Muscle layer of colon (tissue), 2 donors: ENCODE results near the gene SRC.

ENCODE experiments used
- H3K27ac ChIP-seq: one replicate; pipeline ENCODE4 v1.7.0; 2013; ENCODE audit warnings: low read depth, mild to moderate bottlenecking, low read length, moderate library complexity
- H3K27me3 ChIP-seq, 2 donors: one replicate each; pipeline ENCODE4 v1.7.0; 2013; ENCODE audit warnings: low read length in 2 of 2, mild to moderate bottlenecking in 2 of 2; ENCODE audit not compliant: insufficient read depth in 2 of 2, control insufficient read depth in 1 of 2
- H3K36me3 ChIP-seq: one replicate; pipeline ENCODE4 v1.7.0; 2013; ENCODE audit warnings: mild to moderate bottlenecking, low read length; ENCODE audit not compliant: insufficient read depth
- H3K4me1 ChIP-seq: one replicate; pipeline ENCODE4 v1.7.0; 2013; ENCODE audit warnings: mild to moderate bottlenecking, low read length; ENCODE audit not compliant: insufficient read depth
- H3K4me3 ChIP-seq, 2 donors: one replicate each; pipeline ENCODE4 v1.7.0; 2013; ENCODE audit warnings: low read length in 2 of 2, low read depth in 1 of 2, mild to moderate bottlenecking in 1 of 2, moderate library complexity in 1 of 2
- H3K9ac ChIP-seq: one replicate; pipeline ENCODE4 v1.7.0; 2013; ENCODE audit warnings: low read length
- H3K9me3 ChIP-seq: one replicate; pipeline ENCODE4 v1.7.0; 2013; ENCODE audit warnings: mild to moderate bottlenecking, low read length
- donor health status: abdominal sarcoma.
- donor health status: Adenocarcinoma of cecum.

SRC gene

DNA sequence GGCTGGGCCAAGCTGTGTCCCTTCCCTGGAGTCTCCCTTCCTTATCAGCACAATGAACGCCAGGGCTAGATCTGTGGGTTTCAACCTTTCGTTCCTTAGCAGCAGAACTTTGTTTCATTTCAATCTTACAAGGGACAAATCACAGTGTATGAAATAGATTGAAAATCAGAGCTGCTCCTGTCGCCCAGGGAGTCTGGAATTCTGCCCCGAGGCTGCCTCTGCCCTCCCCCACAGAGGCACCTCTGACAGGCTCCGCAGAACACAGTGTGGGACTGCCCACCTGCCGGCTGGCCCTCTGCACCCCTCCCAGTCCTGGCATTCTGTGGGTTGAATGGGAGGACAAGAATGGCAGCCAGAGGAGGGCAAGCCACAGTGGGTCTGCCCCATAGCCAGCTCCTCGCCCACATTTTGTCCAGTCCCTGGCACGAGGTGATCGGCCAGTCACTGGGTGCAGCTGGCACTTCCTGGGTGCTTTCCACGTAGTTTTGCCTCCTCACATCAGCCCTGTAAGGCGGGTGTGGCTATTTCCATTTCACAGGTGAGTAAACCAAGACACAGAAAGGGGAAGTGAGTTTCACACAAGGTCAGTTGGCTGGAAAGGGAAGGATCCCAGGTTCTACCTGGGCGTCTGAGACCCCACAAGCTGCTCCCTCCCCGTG lies 30.4 kb upstream of the SRC start:
- Histone ChIP-seq H3K27ac (peak overlapping the region; percentile 84), H3K4me3 (peak overlapping the region in 1 of 2 donors; percentile 35), H3K9ac (no peak overlapping the region), H3K27me3 (no peaks in the 10 kb centered on the region), H3K9me3 (no peaks in the 10 kb centered on the region), H3K4me1 (peaks cover 62% of the 10 kb centered on the region), H3K36me3 (peaks cover 27% of the 10 kb centered on the region)

DNA sequence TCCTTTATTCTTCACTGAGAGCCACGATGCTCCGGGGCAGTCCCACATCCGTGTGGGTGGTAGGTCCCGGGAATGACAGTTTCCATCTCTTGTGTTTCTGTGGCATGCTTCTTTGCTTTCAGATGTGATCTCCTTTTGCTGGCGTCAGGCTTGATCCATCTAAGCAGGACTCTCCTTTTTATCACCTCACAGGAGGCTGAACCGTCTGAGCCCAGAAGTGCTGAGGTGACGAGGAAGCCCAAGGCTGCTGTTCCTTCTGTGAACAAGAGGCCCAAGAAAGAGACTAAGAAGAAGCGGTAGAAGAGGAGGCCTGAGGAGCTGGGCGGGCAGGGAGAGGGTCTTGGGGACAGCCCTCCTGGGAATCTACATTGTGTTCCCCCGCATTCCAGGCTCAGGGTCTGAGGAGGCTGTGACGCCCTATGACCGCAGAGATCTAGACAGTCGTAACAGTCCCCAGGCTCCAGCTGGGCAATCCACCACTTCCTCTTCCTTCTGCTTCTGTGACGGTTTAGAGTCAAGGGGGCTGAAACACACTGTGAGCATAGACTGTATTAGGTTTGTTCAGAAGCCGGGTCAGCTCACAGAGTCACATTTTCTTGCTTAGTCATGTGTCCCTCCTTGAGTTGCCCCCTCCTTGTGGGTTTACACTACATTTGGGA lies 29.7 kb upstream of the SRC start:
- Histone ChIP-seq H3K27me3 (no peaks in the 10 kb centered on the region), H3K4me1 (peaks cover 56% of the 10 kb centered on the region), H3K9ac (no peak overlapping the region), H3K27ac (peak overlapping the region; percentile 62), H3K36me3 (peaks cover 22% of the 10 kb centered on the region), H3K9me3 (no peaks in the 10 kb centered on the region), H3K4me3 (peak overlapping the region in 1 of 2 donors; percentile 35)

DNA sequence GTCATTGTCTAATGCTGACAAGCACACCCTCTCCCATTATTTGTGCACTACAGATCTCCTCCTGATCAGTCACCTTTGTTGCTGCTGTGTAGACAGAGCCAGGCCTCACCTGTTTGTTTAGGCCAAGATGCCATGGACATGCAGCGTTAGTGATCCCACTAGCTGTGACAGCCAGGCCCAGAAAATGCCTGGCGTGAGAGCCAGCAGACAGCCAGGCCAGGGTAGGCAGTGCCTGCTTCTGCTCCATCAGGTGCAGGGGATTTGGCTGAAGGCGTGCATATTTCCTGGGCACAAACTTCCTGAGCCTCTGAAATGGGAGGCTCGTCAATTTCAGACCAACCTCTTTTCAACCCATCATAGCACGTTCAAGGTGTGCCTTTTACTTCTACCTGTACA lies 29.2 kb upstream of the SRC start:
- Histone ChIP-seq H3K4me3 (no peak overlapping the region), H3K27ac (peak overlapping the region; percentile 25), H3K4me1 (peaks cover 51% of the 10 kb centered on the region)

DNA sequence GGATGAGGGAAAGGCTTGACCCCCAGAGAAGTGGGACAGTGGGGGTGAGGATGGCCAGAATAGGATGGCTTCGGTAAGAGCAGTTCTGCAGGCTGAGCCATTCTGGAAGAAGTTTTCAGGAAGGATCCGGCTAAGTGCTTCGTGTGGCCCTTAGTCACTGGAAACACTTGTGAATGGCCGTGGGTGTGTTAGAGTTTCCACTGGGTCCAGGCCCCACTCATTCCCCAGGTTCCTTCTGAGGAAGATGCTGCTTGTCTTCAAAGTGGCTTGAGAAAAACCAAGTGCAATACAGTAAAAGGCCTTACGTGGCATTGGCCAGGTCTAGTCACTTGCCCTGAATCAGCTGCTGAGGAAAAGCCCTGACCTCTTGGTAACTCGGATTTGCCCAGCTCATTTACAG lies 28.6 kb upstream of the SRC start:
- Histone ChIP-seq H3K4me3 (no peak overlapping the region), H3K36me3 (peaks cover 18% of the 10 kb centered on the region), H3K9ac (no peak overlapping the region), H3K9me3 (no peaks in the 10 kb centered on the region), H3K27ac (no peak overlapping the region), H3K27me3 (no peaks in the 10 kb centered on the region), H3K4me1 (peaks cover 46% of the 10 kb centered on the region)

More for the DNA sequence above, 29.2 kb upstream of the SRC start:
- Histone ChIP-seq H3K9ac (no peak overlapping the region), H3K27me3 (no peaks in the 10 kb centered on the region), H3K9me3 (no peaks in the 10 kb centered on the region), H3K36me3 (peaks cover 22% of the 10 kb centered on the region)

DNA sequence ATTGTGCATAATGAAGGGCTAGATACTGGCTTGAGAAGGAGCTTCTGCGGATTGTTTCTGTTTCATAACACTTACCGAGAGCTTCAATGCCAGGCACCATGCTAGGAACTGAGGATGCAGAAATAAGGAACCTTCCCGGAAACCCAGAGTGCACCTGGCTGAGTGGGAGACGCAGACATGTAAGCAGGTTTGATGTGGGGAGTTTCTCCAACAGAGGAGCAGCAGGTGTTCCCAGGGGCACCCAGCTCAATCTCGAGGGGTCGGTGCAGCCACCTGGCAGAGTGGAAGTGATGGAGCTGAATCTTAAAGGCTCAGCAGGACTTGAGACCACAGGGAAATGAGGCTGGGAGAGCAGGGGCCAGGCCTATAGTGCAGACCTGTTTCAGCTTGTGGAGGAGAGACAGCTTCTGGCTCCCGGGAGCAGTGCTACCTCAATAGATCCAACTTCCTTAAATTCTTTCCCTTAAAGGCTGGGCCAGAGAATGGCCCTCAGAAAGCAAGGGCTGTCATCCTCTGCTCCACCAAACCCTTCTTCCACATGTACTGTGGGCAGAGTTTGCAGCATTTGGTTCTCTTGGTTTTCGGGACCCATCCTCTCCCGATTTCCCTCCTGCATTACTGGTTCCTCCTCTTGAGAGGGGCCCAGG lies 27.8 kb upstream of the SRC start:
- Histone ChIP-seq H3K9me3 (no peaks in the 10 kb centered on the region), H3K27ac (no peak overlapping the region), H3K4me3 (no peak overlapping the region), H3K4me1 (peaks cover 38% of the 10 kb centered on the region), H3K9ac (no peak overlapping the region), H3K36me3 (peaks cover 18% of the 10 kb centered on the region), H3K27me3 (no peaks in the 10 kb centered on the region)

DNA sequence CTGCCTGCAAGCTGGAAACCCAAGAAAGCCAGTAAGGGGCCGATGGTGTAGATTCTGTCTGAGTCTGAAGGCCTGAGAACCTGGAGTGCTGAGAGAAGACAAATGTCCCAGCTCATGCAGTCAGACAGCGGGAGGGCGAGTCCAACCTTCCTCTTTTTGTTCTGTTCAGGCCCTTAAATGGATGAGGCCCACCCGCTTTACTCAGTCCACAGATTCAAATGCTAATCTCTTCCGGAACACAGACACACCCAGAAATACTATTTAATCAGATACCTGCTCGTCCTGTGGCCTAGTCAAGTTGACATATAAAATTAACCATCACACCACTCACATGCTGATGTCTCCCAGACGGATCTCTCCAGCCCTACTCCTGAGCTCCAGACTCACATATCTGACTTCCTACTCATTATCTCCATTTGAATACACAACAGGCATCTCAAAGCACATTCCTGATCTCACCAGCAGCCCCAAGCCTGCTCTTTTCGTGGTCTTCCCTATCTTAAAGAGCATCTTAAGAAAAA lies 26.7 kb upstream of the SRC start:
- Histone ChIP-seq H3K27ac (no peak overlapping the region), H3K9me3 (no peaks in the 10 kb centered on the region), H3K36me3 (peaks cover 18% of the 10 kb centered on the region), H3K4me3 (no peak overlapping the region), H3K27me3 (no peaks in the 10 kb centered on the region), H3K9ac (no peak overlapping the region), H3K4me1 (peaks cover 27% of the 10 kb centered on the region)

DNA sequence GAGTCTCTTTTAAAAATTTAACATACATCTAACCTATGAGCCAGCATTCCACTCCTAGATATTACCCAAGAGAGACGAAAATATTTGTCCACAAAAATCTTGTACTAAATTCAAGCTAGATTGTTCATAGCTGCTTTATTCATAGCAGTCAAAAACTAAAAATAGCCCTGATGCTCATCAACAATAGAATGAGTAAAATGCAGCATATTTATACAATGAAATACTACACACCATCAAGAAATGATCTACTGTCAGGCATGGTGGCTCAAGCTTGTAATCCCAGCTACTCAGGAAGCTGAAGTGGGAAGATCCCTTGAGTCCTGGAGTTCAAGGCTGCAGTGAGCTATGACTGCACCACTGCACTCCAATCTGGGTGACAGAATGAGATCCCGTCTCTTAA lies 22.0 kb upstream of the SRC start:
- Histone ChIP-seq H3K9me3 (no peaks in the 10 kb centered on the region), H3K4me1 (peaks cover 52% of the 10 kb centered on the region), H3K27me3 (no peaks in the 10 kb centered on the region), H3K27ac (no peak overlapping the region), H3K9ac (no peak overlapping the region), H3K36me3 (no peaks in the 10 kb centered on the region), H3K4me3 (no peak overlapping the region)

DNA sequence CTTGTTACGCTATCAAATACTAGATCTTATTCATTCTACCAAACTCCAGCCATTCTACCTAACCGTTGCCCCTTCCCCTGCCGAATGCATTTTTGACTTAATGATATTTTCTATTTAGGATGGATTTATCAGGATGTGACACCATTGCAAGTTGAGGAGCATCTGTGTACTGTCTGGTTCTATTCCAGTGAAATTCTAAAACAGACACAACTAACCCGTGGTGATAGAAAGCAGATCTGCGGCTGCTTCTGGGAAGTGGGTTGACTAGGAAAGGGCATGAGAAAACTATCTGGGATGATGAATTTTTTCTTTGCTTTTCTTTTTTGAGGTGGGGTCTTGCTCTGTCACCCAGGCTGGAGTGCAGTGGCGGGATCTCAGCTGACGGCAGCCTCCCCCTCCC lies 20.7 kb upstream of the SRC start:
- Histone ChIP-seq H3K9me3 (no peaks in the 10 kb centered on the region), H3K36me3 (no peaks in the 10 kb centered on the region), H3K9ac (no peak overlapping the region), H3K27ac (peak overlapping the region; percentile 2), H3K4me3 (no peak overlapping the region), H3K27me3 (no peaks in the 10 kb centered on the region), H3K4me1 (peaks cover 44% of the 10 kb centered on the region)

DNA sequence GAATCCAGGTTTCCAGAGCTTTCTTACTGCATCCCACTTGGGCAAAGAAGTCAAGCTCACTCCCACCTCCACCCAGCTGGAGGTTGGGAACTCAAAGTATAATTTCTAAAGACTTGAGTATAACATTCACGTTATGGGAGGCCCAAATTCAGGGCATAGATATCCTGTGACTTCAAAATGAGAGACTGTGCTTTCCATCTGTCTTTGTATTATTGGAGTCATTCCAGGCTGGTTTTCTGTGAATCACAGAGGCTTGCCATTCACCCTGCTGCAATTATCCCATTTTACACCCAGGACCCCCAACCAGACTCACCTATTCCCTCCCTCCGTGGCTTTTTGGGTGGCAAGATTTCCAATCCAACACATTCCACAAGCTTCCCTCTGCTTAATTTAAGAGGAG lies 19.3 kb upstream of the SRC start:
- no peaks in the 10 kb centered on the region for H3K36me3 ChIP-seq
- H3K9me3 ChIP-seq, result no peaks in the 10 kb centered on the region
- H3K9ac ChIP-seq, result no peak overlapping the region
- H3K27me3 ChIP-seq, result no peaks in the 10 kb centered on the region
- H3K4me3 ChIP-seq, result no peak overlapping the region
- H3K4me1 ChIP-seq, result peaks cover 52% of the 10 kb centered on the region
- H3K27ac ChIP-seq, result peak overlapping the region; percentile 89

DNA sequence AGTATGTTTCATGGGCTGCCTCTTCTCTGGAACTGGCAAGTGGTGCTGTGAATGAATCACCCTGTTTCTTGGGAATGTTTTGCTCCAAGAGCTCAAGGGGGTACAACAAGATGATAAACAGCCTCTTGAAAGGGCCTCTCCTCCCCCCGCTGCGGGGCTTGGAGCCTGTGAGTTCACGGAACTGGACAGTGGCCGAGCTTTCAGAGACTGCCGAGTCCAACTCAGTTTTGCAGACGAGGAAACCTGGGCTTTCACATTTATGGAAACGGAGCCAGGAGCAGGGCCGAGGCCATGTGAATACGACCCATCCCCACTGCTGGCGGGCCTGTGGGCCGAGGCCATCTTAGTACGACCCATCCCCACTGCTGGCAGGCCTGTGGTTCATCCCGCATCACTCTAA lies 18.2 kb upstream of the SRC start:
- H3K27ac ChIP-seq, result peak overlapping the region; percentile 89
- H3K27me3 ChIP-seq, result no peaks in the 10 kb centered on the region
- peaks cover 62% of the 10 kb centered on the region for H3K4me1 ChIP-seq
- H3K9me3 ChIP-seq, result no peaks in the 10 kb centered on the region
- no peak overlapping the region for H3K4me3 ChIP-seq
- H3K36me3 ChIP-seq, result no peaks in the 10 kb centered on the region
- peak overlapping the region; percentile 37 for H3K9ac ChIP-seq

DNA sequence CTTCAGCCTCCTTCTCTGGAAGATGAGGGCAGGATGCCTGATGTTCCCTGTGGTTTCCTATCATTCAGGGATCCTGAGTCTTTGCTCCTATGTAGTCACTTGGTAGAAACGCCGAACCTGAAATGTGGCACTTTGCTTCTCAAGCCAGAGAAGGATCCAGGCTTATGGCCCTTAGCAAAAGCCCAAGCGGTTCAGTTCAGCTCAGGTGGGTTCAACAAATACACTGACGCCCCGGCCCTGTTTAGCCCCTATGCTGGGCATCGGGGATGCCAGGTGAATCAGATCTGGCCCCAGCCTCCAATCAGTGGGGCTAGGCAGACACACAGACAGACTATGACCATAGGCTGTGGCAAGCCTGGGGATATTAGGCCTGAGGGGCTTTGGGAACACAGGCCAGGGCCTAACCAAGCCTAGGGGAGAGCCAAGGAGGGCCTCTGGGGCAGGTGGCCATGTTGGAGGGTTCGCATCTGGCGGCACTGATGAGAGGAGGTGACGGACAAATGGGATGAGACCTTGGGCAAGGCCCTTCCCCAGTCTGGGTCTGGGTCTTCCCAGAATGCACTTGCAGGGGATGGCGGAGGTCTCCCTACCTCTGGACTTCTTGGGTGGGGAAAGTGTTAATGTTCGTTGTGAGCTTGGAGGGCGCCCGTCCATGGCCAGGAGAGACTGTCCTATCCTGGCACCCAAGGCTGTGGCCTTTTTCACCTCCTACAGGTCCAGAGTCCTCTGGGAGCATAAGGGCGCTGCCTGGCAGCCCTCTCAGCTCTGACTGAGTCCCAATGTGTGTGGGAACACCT lies 17.6 kb upstream of the SRC start:
- Histone ChIP-seq H3K36me3 (no peaks in the 10 kb centered on the region), H3K27ac (peak overlapping the region; percentile 89), H3K4me1 (peaks cover 62% of the 10 kb centered on the region), H3K4me3 (no peak overlapping the region), H3K9ac (peak overlapping the region; percentile 37), H3K27me3 (no peaks in the 10 kb centered on the region), H3K9me3 (no peaks in the 10 kb centered on the region)
